DMS79 (cell line): ENCODE results near the gene IL36RN.
"Not testable (repeated sequence)": the region's sequence is repeated elsewhere in the genome, so short reads cannot be mapped to it uniquely, and the experiment has no call there.

Source experiments
- DNase-seq: peaks from one replicate; lab custom pipeline; 2025; lab: John Stamatoyannopoulos, UW

The IL36RN gene

DNA sequence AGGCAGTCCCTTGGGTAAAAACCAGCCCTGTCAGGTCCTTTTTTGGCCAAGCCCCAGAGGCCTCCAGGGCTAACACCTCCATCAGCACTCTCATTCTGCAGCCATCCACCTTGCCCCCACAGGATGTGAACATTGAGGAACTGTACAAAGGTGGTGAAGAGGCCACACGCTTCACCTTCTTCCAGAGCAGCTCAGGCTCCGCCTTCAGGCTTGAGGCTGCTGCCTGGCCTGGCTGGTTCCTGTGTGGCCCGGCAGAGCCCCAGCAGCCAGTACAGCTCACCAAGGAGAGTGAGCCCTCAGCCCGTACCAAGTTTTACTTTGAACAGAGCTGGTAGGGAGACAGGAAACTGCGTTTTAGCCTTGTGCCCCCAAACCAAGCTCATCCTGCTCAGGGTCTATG lies 16.0 kb downstream of the IL36RN start:
- no peak for DNase-seq

DNA sequence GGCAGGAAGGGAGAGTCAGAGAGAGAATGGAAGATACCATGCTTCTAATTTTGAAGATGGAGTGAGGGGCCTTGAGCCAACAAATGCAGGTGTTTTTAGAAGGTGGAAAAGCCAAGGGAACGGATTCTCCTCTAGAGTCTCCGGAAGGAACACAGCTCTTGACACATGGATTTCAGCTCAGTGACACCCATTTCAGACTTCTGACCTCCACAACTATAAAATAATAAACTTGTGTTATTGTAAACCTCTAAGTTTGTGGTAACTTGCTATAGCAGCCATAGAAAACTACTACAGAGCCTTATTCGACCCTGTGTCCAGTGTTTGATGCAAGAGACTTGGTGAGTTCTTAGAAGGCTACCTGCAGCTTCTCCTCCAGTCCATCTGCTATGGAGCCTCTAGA lies 16.6 kb downstream of the IL36RN start:
- no peak for DNase-seq

DNA sequence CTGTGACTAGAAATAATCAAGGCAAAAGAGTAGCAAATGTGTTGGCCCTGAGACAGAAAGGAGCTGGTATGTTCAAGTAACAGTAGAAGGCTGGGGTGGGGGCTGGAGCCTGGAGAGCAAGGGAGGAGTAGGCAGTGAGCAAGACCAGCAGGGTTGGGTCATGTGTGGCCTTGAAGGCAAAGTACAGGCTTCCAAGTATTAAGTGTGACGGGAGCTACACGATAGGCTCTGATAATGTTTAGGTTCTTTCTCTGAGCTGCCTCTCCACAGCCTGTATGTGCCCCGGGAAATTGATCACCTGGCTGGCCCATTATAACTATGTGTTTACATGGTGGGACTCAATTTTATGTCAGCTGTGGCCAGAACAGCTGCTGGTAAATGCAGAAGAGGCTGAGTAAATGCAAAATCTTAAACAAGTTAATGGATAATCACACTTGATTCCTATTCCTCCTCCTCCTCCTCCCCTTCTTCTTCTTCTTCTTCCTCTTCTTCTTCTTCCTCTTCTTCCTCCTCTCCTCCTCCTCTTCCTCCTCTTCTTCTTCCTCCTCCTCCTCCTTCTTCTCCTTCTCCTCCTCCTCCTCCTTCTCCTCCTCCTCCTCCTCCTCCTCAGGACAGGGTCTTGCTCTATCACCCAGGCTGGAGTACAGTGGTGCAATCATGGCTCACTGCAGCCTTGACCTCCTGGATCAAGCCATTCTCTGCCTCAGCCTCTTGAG lies 18.1 kb downstream of the IL36RN start:
- DNase-seq, result no peak

DNA sequence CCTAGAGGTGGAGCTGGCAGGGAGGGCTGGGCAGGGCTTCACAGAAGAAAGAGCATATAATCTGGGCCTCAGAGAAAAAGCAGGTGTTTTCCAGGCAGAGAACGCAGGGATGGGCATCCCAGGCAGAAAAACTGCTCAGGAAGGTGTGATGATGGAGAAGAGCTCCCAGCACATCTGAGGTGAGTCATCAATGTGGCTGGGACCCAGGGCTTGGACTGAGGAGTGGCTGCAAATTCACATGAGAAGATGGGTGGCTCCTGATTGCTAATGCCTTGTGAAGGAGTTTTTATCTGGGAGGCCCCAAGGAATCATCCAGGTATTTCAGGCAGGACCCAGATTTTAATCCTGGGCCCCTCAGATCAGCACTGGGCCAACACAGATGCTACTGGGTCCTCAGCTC lies 18.9 kb downstream of the IL36RN start:
- DNase-seq, result no peak

DNA sequence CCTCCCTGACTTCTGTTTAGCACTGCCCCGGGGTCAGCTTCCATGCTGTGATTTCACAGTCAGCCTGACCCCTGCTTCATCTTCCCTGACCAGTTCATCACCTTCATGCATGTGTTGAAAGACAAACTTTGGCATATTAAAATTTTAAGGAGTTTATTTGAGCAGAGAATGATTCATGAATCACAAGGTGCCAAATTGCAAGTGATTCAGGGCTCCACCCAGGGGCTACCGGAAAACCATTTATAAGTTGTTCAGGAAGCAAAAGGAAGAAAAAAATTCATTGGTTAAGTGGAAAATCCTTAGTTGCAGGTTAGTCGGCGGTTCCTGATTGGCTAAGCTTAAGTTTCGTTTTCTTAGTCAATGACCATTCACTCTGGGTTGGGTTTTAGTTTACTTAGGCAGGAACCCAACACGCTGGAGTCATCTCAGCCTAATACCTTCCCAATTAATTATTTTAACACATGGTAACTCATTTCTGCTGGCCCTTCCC lies 19.4 kb downstream of the IL36RN start:
- DNase-seq, result peak; percentile 15

DNA sequence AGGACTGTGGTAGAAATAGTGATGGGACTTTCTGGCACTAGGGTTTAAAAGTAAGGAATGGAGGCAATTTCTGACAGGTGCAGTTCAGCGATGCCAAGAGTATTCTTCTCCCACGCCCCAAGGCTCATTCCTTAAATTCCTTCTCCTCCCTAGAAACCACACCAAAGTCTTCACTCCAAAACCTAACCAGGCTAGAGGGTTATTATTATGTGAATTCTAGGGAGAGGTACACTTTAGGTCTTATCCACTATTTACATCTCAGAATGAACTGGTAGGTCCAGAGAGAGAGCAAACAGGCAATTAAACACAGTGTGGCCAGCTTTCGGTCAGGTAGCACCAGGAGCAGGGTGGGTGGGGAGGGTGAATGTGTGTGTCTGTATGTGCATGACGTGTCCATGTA lies 20.1 kb downstream of the IL36RN start:
- DNase-seq, result no peak

DNA sequence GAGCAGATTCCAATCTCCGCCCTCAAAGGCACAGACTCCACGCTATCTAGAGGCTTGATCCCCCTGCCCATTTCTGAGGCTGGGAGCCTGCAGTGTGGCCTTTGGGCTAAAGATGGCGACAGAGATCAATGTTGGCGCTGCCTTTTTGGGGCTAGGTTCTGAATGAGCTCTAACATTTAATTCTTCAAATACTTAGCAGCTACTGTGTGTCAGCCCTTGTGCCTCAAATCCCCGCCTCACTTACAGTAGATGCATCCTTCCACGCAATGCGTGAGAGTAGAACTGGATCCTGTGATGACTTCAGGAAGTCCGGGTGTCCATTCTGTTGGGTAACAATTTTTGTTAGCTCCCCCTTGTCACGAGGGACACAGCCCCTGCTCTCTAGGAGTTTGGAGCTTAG lies 21.1 kb downstream of the IL36RN start:
- no peak for DNase-seq

DNA sequence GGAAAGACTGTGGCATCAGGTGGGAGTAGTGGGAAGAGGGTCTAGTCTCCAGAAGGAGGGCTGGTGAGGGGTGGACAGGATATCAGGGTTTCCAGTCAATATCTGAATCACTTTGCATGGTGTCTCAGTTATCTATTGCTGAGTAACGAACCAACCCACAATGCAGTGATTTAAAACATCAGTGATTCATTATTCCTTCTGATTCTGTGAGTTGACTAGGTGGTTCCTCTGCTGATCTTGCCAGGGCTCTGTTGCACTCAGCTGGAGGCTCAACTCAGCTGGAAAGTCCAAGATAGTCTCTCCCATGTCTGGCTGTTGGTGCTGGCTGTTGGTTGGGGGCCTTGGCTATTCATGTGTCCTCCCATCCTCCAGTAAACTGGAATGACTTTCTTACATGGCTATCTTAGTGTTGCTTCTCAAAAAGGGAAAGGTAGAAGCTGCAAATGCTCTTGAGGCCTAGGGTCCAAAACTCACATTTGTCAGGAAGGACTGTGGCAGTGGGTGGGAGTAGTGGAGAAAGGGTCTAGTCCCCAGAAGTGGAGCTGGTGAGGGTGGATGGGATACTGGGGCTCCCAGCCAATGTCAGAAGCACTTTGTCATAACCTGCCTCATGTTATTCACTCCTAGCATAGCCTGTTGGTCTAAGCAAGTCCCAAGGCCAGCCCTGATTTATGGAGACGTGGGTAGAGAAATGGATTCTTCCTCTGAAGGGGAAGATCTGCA lies 22.7 kb downstream of the IL36RN start:
- DNase-seq, result no peak

DNA sequence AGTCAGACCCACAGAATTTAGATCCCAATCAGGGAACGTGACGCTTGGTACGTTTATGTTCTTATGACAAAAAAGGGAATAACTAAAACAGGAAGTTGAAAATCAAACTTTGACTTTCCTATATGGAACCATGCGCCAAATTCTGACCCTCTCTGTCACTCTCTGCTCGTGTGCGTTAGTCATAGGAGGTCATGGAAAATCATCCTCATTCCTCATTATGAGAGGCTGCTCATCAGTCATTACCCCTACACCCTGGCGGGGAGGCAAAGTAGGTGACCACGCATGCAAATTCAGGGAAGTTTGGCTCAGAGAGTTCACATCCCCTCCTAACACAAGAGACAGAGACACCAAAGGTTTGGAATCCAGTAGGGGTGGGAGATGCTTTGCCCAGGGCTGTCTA lies 24.3 kb downstream of the IL36RN start:
- no peak for DNase-seq

DNA sequence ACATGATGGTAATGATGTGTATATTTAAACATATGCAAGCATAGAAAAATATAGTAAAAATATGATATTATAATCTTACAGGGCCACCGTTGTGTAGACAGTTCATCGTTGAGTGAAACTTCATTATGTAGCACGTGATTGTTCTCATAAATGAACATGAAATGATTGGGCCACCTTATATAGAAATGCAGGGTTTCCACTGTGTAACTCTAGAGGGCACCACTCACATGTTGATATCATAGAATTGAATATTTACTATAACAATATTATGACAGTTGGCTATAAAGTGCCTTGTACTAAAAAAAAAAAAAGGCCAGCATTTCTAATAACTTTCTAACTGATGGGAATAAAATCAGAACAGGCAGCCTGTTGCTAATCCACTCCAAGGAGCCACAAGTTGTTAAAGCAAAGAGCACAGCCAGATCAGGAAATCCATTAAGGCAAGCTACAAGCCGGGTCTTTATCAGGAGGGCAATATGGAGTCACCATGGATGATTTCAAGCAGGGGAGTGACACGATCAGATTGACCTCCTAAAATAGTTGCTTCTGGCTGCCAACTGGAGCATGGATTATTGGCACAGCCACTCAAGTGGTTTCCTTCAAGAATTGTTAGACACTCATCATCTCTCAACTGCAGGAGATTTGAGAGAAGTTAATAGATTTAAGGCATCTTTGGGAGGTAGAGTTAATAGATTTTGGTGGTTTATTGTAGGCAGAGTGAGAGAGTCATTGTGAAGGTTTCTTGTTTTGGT lies 25.4 kb downstream of the IL36RN start:
- no peak for DNase-seq

DNA sequence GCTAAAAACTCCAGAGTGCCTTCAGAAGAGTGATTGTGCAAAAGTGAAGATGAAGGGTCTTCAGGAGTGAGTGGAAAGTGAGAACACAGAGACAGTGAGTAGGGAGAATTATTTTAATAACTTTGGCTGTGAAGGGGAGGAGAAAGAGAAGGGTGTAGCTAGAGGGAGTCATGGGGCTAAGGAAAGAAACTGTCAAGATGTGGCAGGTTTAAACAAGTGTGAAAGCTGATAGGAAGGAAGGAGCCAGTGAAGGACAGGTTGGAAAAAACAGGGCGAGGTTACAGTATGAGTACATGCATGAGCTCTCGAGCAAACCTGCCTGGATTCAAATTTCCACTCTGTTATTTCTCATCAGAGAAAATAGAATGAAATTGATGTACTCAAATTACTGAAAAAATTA lies 26.5 kb downstream of the IL36RN start:
- no peak for DNase-seq

DNA sequence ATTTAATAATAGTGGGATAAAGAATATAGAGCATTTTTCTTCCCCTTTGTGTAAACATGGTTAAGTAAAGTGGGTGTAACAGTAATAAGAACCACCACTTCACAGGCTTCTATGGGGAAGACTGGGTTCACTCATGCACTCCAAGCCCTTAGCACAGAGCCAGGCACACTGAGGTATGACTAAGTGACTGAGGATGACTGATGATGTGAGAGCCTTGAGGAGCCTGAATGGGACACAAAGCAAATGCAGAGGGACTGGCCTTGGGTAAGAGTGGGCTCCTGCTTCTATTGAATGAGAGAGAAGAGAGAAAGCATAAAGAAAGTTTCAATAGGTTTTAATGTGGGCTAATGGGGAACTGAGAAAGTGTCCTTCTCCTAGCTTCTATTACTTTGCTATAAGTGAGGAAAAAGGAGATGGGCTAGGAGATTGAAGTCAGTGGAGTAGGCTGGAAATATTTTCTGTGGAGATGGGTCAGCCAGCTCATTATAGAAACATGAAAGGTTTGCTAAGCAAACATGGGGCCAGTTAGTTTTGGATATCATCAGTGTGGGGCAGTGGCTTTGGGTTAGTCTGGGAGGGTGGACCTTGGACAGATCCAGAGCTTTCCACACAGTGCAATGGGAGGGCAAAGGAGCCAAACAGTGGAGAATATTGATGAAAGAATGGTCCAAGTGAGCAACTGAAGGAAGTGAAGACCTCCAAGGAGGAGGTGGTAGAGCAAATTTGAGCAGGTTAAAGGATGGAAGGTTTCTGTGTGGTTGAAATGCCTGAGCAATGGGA lies 29.4 kb downstream of the IL36RN start:
- no peak for DNase-seq

DNA sequence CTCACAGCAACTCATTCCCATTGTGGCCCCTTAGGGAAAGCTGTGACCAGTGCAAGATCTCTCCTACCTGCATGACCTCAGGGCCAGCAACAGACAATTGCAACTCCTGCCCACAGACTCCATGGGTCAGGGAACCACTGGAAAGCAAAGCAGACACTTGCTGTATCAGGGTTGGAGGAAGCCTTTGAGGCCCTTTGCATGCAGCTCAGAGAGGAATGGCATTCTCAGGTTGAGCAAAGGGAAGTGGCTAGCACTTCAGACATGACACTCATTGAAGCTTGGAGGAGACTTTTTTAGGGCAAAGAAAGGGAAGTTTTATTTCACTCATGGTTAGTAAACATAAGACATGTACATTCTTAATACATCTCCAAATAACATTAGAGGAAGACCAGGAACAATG lies 30.9 kb downstream of the IL36RN start:
- no peak for DNase-seq

DNA sequence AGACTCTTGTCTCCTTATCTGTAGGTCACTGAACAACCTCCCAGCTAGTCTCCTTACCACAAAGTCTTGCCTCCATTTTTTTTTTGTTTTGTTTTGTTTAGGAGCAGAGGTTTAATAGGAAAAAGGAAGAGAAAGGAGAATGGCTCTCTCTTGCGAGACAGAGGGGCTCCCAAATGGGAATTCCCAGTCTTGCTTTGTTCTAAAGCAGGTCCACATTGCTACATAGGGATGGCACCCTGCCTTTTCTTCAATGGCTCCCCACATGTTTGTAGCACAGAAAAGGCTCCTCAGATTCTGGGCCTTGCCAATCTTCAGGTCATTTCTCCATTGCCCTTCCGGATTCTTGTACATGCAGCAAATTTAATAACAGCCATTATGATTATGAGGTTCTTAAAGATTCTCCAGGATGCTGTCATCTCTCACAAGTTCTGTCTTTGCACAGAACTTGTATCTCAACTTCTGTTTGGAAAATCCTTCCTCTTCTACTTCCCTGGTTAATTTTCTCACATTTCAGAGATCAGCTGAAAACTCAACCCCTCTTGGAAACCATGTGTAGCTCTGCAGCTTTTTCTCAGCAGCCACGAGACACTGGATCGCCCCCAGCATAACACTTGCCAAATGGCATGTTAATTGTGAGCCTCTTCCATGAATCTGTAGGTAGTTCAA lies 32.4 kb downstream of the IL36RN start:
- DNase-seq, result no peak

DNA sequence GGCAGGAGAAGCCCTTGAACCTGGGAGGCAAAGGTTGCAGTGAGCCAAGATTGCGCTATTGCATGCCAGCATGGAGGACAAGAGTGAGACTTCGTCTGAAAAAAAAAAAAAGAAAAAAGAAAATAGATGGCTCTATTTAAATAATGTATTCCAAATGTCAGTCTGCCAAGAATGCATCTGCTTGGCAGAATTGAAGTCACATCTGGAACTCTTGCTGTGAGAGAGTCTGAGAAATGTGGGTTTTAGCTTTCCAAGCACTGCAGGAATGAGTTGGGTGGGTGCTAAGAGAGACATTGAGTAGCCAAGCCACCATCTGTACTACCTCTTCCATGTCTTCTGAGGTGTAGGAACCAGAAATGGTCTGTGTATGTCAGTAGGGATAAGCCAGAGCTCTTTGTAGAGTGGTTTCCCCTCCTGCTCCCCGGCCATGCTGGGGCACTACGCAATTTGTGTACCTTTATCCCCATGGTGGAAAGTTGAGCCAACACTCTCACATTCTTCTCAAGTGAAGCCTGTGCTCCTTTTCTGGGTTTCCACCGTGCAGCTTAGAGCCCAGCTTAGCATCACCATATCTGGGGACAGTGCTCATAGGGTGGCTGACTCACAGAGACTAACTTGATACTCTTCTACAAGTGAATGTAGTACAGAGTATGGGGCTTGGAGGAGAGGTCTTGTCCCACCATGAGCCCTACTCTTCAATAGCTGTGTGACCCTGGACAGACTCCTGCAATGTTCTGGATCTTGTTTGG lies 34.0 kb downstream of the IL36RN start:
- DNase-seq, result no peak

DNA sequence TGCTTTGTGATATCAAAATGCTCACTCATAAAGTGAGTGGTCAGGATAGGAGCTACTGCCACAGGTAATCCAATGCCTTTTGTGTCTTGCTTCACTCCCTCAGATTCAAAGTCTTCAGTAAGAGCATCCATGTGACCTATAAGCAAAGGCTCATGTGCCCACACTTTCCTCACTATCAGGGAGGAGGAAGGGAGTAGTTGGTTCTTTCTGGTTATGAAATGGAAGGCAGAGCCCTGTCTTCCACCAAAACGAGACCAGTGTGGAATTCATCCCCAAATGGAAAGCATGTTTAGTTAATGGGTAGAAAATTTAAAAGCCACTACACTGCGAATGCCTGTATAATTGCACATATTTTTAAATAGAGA lies 34.6 kb downstream of the IL36RN start:
- DNase-seq, result no peak

DNA sequence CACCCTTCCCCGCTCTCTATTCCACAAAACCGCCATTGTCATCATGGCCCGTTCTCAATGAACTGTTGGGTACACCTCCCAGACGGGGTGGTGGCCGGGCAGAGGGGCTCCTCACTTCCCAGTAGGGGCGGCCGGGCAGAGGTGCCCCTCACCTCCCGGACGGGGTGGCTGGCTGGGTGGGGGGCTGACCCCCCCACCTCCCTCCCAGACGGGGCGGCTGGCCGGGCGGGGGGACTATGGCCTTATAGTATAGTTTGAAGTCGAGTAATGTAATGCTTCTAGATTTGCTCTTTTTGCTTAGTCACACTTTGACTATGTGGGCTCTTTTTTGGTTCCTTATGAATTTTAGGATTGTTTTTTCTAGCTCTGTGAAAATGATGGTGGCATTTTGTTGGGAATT lies 37.3 kb downstream of the IL36RN start:
- not testable (repeated sequence) for DNase-seq

DNA sequence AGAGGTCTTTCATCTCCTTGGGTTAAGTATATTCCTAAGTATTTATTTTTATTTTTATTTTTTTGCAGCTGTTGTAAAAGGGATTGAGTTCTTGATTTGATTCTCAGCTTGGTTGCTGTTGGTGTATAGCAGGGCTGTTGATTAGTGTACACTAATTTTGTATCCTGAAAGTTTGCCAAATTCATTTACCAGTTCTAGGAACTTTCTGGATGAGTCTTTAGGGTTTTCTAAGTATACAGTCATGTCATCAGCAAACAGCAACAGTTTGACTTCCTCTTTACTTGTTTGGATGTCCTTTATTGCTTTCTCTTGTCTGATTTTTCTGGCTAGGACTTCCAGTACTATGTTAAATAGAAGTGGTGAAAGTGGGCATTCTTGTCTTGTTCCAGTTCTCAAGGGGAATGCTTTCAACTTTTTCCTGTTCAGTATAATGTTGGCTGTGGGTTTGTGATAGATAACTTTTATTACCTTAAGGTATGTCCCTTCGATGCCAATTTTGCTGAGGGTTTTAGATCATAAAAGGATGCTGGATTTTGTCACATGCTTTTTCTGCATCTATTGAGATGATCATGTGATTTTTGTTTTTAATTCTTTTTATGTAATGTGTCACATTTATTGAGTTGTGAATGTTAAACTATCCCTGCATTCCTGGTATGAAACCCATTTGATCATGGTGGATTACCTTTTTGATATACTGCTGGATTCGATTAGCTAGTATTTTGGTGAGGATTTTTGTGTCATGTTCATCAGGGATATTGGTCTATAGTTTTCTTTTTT lies 38.0 kb downstream of the IL36RN start:
- DNase-seq, result not testable (repeated sequence)

DNA sequence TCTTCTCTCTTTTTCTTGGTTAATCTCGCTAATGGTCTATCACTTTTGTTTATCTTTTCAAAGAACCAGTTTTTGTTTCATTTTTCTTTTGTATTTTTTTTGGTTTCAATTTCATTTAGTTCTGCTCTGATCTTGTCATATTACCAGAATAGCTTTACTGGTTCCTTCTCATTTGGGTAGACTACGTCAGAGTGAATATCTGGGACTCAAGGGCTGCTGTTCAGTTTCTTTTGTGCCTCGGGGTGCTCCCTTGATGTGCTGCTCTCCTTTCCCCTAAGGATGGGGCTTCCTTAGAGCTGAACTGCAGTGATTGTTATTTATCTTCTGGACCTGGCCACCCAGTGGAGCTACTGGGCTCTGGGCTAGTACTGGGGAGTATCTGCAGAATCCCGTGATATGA lies 39.0 kb downstream of the IL36RN start:
- DNase-seq, result no peak

DNA sequence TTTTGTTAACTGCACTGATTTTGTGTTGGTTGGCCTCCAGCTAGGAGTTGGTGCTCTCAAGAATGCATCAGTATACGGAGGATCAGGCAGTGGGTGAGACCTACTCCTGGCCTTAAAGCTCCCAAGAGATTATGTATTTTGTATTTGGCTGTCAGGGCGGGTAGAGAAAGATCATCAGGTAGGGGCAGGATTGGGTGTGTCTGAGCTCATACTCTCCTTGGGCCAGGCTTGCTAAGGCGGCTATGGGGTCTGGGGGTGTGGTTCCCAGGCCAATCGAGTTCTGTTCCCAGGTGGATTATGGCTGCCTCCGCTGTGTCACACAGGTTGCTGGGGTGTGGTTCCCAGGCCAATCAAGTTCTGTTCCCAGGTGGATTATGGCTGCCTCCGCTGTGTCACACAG lies 39.5 kb downstream of the IL36RN start:
- no peak for DNase-seq
